ENCODE measurements around the gene PXMP2. TPM values are rescaled to one million over a fixed set of nuclear protein-coding genes. Genes with fewer than 3 reads are reported as not detected.

The PXMP2 gene
- total and polyA plus RNA-seq, 4 donors = 43.8 to 259 (median 135) TPM

GRCh38 chr12:132664206-132665148 is 22.9 kb upstream of the PXMP2 start:
- DNase-seq (ENCODE audit: low spot score) = no peak
- Histone ChIP-seq H3K9ac (ENCODE audit: low read depth in 1 of 2, low read length in 2 of 2) (no peak overlapping the region), H3K4me1 (ENCODE audit: control insufficient read depth in 4 of 4, insufficient read depth in 4 of 4, low read length in 3 of 4) (no peaks in the 10 kb centered on the region), H3K27ac (ENCODE audit: low read depth in 1 of 2, low read length in 2 of 2) (no peak overlapping the region), H3K4me3 (ENCODE audit: low read depth in 1 of 3, low read length in 3 of 3) (no peak overlapping the region), H3K36me3 (ENCODE audit: control insufficient read depth in 4 of 4, insufficient read depth in 3 of 4, low read depth in 1 of 4, low read length in 3 of 4) (peaks cover 16 to 89% (median 53%) of the 10 kb centered on the region in 4 donors), H3K9me3 (ENCODE audit: control insufficient read depth in 4 of 4, low read length in 3 of 4) (no peaks in the 10 kb centered on the region), H3K27me3 (ENCODE audit: control insufficient read depth in 4 of 4, insufficient read depth in 4 of 4, low read length in 3 of 4) (no peaks in the 10 kb centered on the region)
- WGBS = 88% methylated on average over 21 of the region's 21 CpGs
- TF ChIP-seq HNF4A (conservative IDR thresholded peaks at IDR 0.05) (no peak), HNF4G (IDR thresholded peaks at IDR 0.05) (no peak), TAF1 (conservative IDR thresholded peaks at IDR 0.05) (no peak), RAD21 (IDR thresholded peaks at IDR 0.05) (no peak), FOXA1 (IDR thresholded peaks at IDR 0.05) (no peak), ATF3 (IDR thresholded peaks at IDR 0.05) (no peak), GABPA (IDR thresholded peaks at IDR 0.05 in 1 of 2, conservative IDR thresholded peaks at IDR 0.05 in 1 of 2) (no peak), CTCF (IDR thresholded peaks at IDR 0.05; ENCODE audit: low read depth, low read length, missing input control) (no peak), JUND (IDR thresholded peaks at IDR 0.05) (no peak), REST (IDR thresholded peaks at IDR 0.05) (no peak), YY1 (IDR thresholded peaks at IDR 0.05) (no peak), ZBTB33 (IDR thresholded peaks at IDR 0.05) (no peak), SP1 (IDR thresholded peaks at IDR 0.05) (no peak), MAX (IDR thresholded peaks at IDR 0.05) (no peak), NR2F2 (IDR thresholded peaks at IDR 0.05) (no peak), EGR1 (IDR thresholded peaks at IDR 0.05; ENCODE audit: low read depth in 2 of 2) (no peak), FOXA2 (IDR thresholded peaks at IDR 0.05) (no peak), RXRA (IDR thresholded peaks at IDR 0.05) (no peak)

Measured in liver (tissue), 9 donors.